Small intestine (tissue), 7 donors: ENCODE measurements around the gene HERPUD1. TPM values are rescaled to one million over a fixed set of nuclear protein-coding genes. Genes with fewer than 3 reads are reported as not detected.
A peak's percentile ranks its signal among the peaks of the same experiment; 100 is the strongest.
"Not testable (repeated sequence)": the region's sequence is repeated elsewhere in the genome, so short reads cannot be mapped to it uniquely, and the experiment has no call there.

Source experiments
- DNase-seq, 2 donors: peaks; one replicate each; pipeline versions ENCODE4 v3.0.0 to v3.0.0-alpha.2; 2013
- FAIRE-seq: peaks from 2 replicates; lab custom pipeline; 2012; peaks lifted over from hg19 to GRCh38; lab: Jason Lieb, UNC
- H3K27ac ChIP-seq, 3 donors: one replicate each; pipeline ENCODE4 v1.5.1; 2013; ENCODE audit warnings: low read length in 2 of 3, mild to moderate bottlenecking in 2 of 3, control low read depth in 1 of 3, inconsistent platforms in 1 of 3, low read depth in 1 of 3, moderate library complexity in 1 of 3
- H3K27me3 ChIP-seq, 3 donors: one replicate each; pipeline ENCODE4 v1.6.1; 2013; ENCODE audit warnings: low read length in 3 of 3, inconsistent platforms in 1 of 3; ENCODE audit not compliant: control insufficient read depth in 3 of 3, insufficient read depth in 3 of 3
- H3K36me3 ChIP-seq, 3 donors: one replicate each; pipeline ENCODE4 v1.6.1; 2013; ENCODE audit warnings: low read length in 3 of 3, inconsistent platforms in 1 of 3, low read depth in 1 of 3, mild to moderate bottlenecking in 1 of 3, moderate library complexity in 1 of 3; ENCODE audit not compliant: control insufficient read depth in 3 of 3, insufficient read depth in 2 of 3
- H3K4me1 ChIP-seq, 3 donors: one replicate each; pipeline ENCODE4 v1.6.1; 2013; ENCODE audit warnings: low read length in 2 of 3, inconsistent platforms in 1 of 3, low read depth in 1 of 3, mild to moderate bottlenecking in 1 of 3, moderate library complexity in 1 of 3; ENCODE audit not compliant: control insufficient read depth in 3 of 3, insufficient read depth in 2 of 3
- H3K4me3 ChIP-seq, 3 donors: one replicate each; pipeline ENCODE4 v1.5.1; 2013; ENCODE audit warnings: low read length in 3 of 3, control low read depth in 1 of 3, inconsistent platforms in 1 of 3, low read depth in 1 of 3, mild to moderate bottlenecking in 1 of 3, moderate library complexity in 1 of 3
- H3K9me3 ChIP-seq, 2 donors: one replicate each; pipeline ENCODE4 v1.6.1; 2013; ENCODE audit warnings: low read depth in 1 of 2, low read length in 1 of 2; ENCODE audit not compliant: control insufficient read depth in 2 of 2, insufficient read depth in 1 of 2
- WGBS, 3 donors: extraction: QIAGEN DNeasy Blood & Tissue Kit; methylation state at CpG; one replicate each; pipeline ENCODE4 v1.1.7; 2013; 5-methylcytosine and 5-hydroxymethylcytosine counted together
- polyA plus RNA-seq, 4 donors: library from polyadenylated mRNA; stranded (reverse) in 3 of 4; unstranded in 1 of 4; fragments of 200-250 nt in 3 of 4; fragments of 120-200 nt in 1 of 4; gene quantifications; one replicate each; pipeline versions ENCODE4 v1.2.1 to v1.2.3, GENCODE V29; 2013
- donor health status: healthy with polysubstance abuse.
- donor health status: control.
- donor health status: control.
- donor health status: Bipolar disorder and iron deficiency.
- donor health status: healthy.

HERPUD1 gene
- polyA plus RNA-seq, 4 donors, result 25.9 to 129 (median 97.1) TPM

GRCh38 chr16:56934599-56935145, 2.7 kb downstream of the HERPUD1 start:
- not testable (repeated sequence) for H3K9me3 ChIP-seq, FAIRE-seq, DNase-seq, H3K27me3 ChIP-seq, H3K27ac ChIP-seq
- Histone ChIP-seq H3K36me3 (peaks cover 12 to 19% (median 19%) of the 10 kb centered on the region in 3 donors), H3K4me3 (peak overlapping the region in 2 of 3 donors; percentile 93 to 96), H3K4me1 (peaks cover 0 to 18% (median 0%) of the 10 kb centered on the region in 3 donors)
- WGBS, 3 donors, result 50 to 67% (median 54%) methylated on average over 8 of the region's 8 CpGs

- no peaks in the 10 kb centered on the region for H3K27me3 ChIP-seq
- H3K9me3 ChIP-seq, result no peaks in the 10 kb centered on the region
- H3K27ac ChIP-seq, result no peak overlapping the region
- DNase-seq (no peak), FAIRE-seq (no peak)
- H3K36me3 ChIP-seq, result peaks cover 17 to 24% (median 22%) of the 10 kb centered on the region in 3 donors
- WGBS, 3 donors, result 38 to 47% (median 39%) methylated on average over 5 of the region's 5 CpGs
- peaks cover 0 to 18% (median 0%) of the 10 kb centered on the region in 3 donors for H3K4me1 ChIP-seq
- H3K4me3 ChIP-seq, result peak overlapping the region in 1 of 3 donors; percentile 35
These were observed 3.3 kb downstream of the HERPUD1 start for GRCh38 chr16:56935201-56935600.

- Histone ChIP-seq H3K4me1 (peaks cover 0 to 7% (median 0%) of the 10 kb centered on the region in 3 donors), H3K4me3 (no peak overlapping the region), H3K9me3 (no peaks in the 10 kb centered on the region), H3K27ac (no peak overlapping the region), H3K27me3 (no peaks in the 10 kb centered on the region), H3K36me3 (peaks cover 21 to 34% (median 28%) of the 10 kb centered on the region in 3 donors)
- no peak for FAIRE-seq
- WGBS, 3 donors, result 68 to 78% (median 75%) methylated on average over 5 of the region's 5 CpGs
- DNase-seq, result no peak
These were observed 4.5 kb downstream of the HERPUD1 start for GRCh38 chr16:56936491-56936890.

GRCh38 chr16:56936950-56937349, 5.0 kb downstream of the HERPUD1 start:
- Histone ChIP-seq H3K36me3 (peaks cover 23 to 36% (median 32%) of the 10 kb centered on the region in 3 donors), H3K4me3 (no peak overlapping the region), H3K4me1 (peaks cover 0 to 5% (median 0%) of the 10 kb centered on the region in 3 donors), H3K27ac (no peak overlapping the region), H3K27me3 (no peaks in the 10 kb centered on the region), H3K9me3 (no peaks in the 10 kb centered on the region)
- WGBS, 3 donors, result 75 to 90% (median 84%) methylated on average over 5 of the region's 5 CpGs
- DNase-seq, result no peak
- no peak for FAIRE-seq

GRCh38 chr16:56938664-56939513, 6.9 kb downstream of the HERPUD1 start:
- peaks cover 0 to 5% (median 0%) of the 10 kb centered on the region in 3 donors for H3K4me1 ChIP-seq

GRCh38 chr16:56939801-56940200, 7.9 kb downstream of the HERPUD1 start:
- Histone ChIP-seq H3K9me3 (no peaks in the 10 kb centered on the region), H3K27me3 (no peaks in the 10 kb centered on the region), H3K4me1 (no peaks in the 10 kb centered on the region), H3K4me3 (no peak overlapping the region), H3K36me3 (peaks cover 33 to 56% (median 40%) of the 10 kb centered on the region in 3 donors), H3K27ac (peak overlapping the region in 2 of 3 donors; percentile 3 to 27)
- no peak for DNase-seq
- no peak for FAIRE-seq
- 57 to 77% (median 70%) methylated on average over 4 of the region's 4 CpGs for WGBS, 3 donors

More at GRCh38 chr16:56938664-56939513, 6.9 kb downstream of the HERPUD1 start:
- Histone ChIP-seq H3K4me3 (no peak overlapping the region), H3K27ac (peak overlapping the region in 2 of 3 donors; percentile 41 to 73), H3K27me3 (no peaks in the 10 kb centered on the region), H3K36me3 (peaks cover 32 to 50% (median 38%) of the 10 kb centered on the region in 3 donors), H3K9me3 (no peaks in the 10 kb centered on the region)
- WGBS, 3 donors, result 63 to 73% (median 71%) methylated on average over 8 of the region's 8 CpGs
- FAIRE-seq (no peak), DNase-seq (no peak)

- WGBS, 3 donors, result 66 to 94% (median 75%) methylated on average over 2 of the region's 2 CpGs
- DNase-seq (no peak), FAIRE-seq (no peak)
- no peaks in the 10 kb centered on the region for H3K27me3 ChIP-seq
- H3K4me3 ChIP-seq, result no peak overlapping the region
- H3K36me3 ChIP-seq, result peaks cover 38 to 62% (median 41%) of the 10 kb centered on the region in 3 donors
- peak overlapping the region in 1 of 3 donors; percentile 9 for H3K27ac ChIP-seq
- no peaks in the 10 kb centered on the region for H3K4me1 ChIP-seq
- no peaks in the 10 kb centered on the region for H3K9me3 ChIP-seq
These were observed 9.2 kb downstream of the HERPUD1 start for GRCh38 chr16:56941092-56941491.

- Histone ChIP-seq H3K27ac (no peak overlapping the region), H3K4me1 (no peaks in the 10 kb centered on the region), H3K4me3 (no peak overlapping the region), H3K36me3 (peaks cover 36 to 65% (median 37%) of the 10 kb centered on the region in 3 donors), H3K27me3 (no peaks in the 10 kb centered on the region), H3K9me3 (no peaks in the 10 kb centered on the region)
- DNase-seq, result no peak
- no peak for FAIRE-seq
- 74 to 89% (median 78%) methylated on average over 9 of the region's 9 CpGs for WGBS, 3 donors
These were observed 10.0 kb downstream of the HERPUD1 start for GRCh38 chr16:56941856-56942331.
